ENCODE measurements around the gene DCUN1D1.

GRCh38 chr3:183015185-183015584 lies 34.8 kb upstream of the DCUN1D1 start:
- TF ChIP-seq, protein P1, sequence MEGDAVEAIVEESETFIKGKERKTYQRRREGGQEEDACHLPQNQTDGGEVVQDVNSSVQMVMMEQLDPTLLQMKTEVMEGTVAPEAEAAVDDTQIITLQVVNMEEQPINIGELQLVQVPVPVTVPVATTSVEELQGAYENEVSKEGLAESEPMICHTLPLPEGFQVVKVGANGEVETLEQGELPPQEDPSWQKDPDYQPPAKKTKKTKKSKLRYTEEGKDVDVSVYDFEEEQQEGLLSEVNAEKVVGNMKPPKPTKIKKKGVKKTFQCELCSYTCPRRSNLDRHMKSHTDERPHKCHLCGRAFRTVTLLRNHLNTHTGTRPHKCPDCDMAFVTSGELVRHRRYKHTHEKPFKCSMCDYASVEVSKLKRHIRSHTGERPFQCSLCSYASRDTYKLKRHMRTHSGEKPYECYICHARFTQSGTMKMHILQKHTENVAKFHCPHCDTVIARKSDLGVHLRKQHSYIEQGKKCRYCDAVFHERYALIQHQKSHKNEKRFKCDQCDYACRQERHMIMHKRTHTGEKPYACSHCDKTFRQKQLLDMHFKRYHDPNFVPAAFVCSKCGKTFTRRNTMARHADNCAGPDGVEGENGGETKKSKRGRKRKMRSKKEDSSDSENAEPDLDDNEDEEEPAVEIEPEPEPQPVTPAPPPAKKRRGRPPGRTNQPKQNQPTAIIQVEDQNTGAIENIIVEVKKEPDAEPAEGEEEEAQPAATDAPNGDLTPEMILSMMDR (IDR thresholded peaks at IDR 0.05) = no peak
- no peak for TF ChIP-seq POLR2A (IDR thresholded peaks at IDR 0.05)
- no peak for TF ChIP-seq EP300 (IDR thresholded peaks at IDR 0.05)

Measured in tibial nerve (tissue), 4 donors.